Stimulated activated CD4-positive, alpha-beta T cell treated with anti-CD3 and anti-CD28 coated beads, Interleukin-4, amount 100 ng/mL, for 1 hour (primary cell): ENCODE results near the gene R3HCC1L.
"Not testable (repeated sequence)": the region's sequence is repeated elsewhere in the genome, so short reads cannot be mapped to it uniquely, and the experiment has no call there.

ENCODE experiments used
- DNase-seq: peaks from one replicate; pipeline ENCODE4 v3.0.0-alpha.2; 2020

Gene R3HCC1L

DNA sequence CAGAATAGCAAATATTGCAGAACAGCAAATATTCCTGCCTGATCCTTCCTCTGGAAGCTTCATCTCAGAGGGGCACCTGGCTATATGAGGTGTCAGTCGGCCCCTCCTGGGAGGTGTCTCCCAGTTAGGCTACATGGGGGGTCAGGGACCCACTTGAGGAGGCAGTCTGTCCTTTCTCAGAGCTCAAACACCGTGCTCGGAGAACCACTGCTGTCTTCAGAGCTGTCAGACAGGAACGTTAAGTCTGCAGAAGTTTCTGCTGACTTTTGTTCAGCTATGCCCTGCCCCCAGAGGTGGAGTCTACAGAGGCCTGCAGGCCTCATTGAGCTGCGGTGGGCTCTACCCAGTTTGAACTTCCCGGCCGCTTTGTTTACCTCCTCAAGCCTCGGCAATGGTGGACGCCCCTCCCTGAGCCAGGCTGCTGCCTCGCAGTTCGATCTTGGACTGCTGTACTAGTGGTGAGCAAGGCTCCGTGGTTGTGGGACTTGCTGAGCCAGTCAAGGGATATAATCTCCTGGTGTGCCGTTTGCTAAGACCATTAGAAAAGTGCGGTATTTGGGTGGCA lies 48.0 kb downstream of the R3HCC1L start:
- not testable (repeated sequence) for DNase-seq

DNA sequence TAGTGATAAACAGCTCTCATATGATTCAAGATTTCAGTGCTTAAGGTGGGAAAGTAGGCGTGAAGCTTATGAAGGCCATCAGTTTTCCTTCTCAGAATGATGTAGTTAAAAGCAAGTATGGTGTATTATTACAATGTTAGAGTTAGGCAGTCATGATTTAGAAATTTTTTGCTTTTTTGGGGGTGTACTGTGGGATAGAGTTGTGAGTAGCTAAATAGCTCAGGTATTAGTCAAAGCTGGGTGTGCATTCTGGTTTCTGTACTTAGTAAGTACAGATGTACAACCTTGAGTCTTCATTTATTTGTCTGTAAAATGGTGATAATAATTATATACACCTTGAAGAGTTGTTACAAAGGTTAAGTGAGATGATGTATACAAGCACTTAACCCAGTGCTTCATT lies 52.2 kb downstream of the R3HCC1L start:
- DNase-seq: no peak

DNA sequence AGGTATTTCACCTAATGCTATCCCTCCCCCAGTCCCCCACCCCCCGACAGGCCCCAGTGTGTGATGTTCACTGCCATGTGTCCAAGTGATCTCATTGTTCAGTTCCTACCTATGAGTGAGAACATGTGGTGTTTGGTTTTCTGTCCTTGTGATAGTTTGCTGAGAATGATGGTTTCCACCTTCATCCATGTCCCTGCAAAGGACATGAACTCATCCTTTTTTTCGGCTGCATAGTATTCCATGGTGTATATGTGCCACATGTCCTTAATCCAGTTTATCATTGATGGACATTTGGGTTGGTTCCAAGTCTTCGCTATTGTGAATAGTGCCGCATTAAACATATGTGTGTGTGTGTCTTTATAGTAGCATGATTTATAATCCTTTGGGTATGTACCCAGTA lies 56.3 kb downstream of the R3HCC1L start:
- DNase-seq: not testable (repeated sequence)

DNA sequence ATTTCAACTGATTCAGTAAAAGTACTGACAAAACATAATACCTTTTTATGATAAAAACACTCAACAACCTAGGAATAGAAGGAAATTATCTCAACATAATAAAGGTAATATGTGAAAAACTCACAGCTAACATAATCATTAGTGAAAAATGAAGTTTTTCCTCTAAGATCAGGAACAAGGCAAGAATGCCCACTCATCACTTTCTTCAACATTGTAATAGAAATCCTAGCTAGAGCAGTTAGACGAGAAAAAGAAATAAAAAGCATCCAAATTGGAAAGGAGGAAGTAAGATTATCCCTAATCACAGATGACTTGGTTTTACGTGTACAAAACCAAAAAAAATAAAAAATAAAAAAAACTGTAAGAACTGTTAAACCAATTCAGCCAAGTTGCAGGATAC lies 58.6 kb downstream of the R3HCC1L start:
- no peak for DNase-seq

DNA sequence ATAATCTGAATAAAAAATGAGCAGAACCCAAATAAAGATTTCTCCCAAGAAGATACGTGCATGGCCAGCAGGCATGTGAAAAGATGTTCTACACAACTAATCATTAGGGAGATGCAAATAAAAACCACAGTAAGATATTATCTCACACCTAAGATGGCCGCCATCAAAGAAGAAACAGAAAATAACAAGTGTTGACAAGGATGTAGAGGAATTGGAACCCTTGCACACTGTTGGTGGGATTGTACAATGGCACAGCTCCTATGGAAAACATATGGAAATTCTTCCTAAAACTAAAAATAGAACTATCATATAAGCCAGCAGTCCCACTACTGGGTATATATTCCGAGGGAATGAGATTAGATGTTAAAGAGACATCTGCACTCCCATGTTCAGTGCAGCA lies 60.2 kb downstream of the R3HCC1L start:
- no peak for DNase-seq

DNA sequence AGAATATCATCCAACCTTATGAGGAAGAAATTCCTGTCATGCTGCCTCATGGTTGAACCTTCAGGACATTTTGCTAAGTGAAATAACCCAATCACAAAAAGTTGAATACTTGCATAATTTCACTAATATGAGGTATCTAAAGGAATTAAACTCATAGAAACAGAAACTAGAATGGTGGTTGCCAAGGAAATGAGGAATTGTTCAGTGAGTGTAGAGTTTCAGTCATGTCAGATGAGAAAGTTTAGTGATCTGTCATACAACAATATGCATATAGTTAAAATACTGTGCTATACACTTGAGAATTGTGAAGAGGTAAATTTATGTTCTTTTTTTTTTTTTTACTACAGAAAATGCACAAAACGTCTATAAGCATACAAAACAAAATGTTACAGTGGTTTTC lies 60.7 kb downstream of the R3HCC1L start:
- DNase-seq: no peak

DNA sequence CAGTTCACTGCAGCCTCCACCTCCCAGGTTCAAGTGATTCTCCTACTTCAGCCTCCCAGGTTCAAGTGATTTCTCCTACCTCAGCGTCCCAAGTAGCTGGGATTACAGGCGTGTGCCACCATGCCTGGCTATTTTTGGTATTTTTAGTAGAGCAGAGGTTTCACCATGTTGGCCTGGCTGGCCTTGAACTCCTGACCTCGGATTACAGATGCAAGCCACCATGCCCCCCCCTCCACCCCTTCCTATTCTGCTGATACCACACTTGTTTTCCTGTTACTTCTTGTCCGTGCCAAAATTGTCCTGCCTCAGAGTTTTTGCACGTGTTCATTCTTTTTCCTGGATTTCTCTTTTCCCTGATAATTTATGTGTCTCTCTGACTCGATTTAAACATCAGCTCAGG lies 62.5 kb downstream of the R3HCC1L start:
- DNase-seq: no peak

DNA sequence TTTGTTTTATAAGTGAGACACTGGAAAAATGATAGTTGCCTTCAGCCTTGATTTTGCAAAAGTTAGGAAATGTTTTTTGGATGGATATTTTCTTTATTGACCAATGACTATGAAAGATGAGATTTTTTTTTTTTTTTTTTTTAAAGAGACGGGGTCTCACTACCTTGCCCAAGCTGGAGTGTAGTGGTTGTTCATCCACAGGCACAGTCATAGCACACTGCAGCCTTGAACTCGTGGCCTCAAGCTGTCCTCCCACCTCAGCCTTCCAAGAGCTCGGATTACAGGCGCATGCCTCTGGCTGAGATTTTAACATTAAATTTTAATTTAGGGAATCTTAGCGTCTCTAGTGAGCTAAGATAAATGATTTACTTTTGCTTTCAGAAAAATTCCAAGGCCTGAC lies 67.3 kb downstream of the R3HCC1L start:
- no peak for DNase-seq

DNA sequence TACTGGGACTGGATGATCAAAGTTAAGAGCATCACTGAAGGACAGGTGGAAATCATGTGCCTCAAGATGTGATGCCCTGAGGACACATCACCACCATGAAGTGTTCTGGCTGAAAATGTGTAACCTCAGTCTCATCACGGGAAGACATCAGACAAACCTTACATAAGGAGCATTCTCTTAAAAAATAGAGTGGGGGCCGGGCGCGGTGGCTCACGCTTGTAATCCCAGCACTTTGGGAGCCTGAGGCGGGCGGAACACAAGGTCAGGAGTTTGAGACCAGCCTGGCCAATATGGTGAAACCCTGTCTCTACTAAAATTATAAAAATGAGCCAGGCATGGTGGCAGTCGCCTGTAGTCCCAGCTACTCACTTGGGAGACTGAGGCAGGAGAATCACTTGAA lies 67.9 kb downstream of the R3HCC1L start:
- no peak for DNase-seq

DNA sequence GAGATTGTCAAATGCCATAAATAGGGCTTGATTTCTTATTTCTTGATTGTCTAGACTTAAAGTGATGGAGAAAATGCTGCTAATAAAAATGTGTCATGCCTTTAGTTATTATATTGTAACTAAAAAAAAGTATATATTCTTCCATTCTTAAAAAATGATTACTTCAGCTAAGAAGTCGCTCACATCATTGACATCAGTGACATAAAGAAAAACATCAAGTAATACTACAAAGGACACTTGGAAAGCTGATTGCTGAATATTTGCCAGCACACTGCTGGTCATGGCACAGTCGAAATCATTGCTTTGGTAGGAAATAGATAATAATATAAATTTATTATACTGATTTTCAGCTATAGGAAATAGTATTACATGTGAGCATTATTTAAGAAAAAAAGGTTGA lies 70.9 kb downstream of the R3HCC1L start:
- DNase-seq: no peak

DNA sequence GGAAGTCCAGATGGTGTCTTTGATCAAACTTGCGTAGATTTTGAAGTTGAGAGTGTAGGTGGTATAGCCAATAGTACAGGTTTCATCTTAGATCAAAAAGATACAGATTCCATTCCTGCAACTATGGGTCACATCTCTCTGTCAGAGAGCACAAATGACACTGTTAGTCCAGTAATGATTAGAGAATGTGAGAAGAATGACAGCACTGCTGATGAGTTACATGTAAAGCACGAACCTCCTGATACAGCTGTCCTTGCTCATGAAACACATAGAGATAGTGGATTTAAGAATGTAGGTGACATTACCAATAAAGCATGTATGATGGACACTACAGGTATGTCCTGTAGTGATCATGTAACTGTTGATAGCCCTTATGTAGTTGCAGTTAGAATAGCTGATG lies 74.5 kb downstream of the R3HCC1L start:
- DNase-seq: no peak

DNA sequence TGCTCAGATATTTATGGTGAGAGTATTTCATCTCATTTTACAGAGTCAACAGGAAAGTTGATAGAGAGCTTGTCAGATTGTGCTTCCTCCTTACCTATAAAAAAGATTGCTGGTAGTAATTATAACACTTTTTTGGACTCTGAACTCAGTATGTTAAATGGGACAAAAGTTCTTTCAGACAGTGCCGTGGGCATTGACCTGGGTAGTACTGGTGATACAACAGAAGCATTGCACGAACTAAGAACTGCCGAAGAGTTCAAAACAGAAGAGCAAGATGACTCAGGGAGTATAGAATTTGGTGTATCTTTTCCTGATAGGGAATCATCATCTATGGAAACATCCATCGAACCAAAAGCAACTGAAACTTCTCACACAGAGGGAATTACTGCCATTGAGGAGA lies 75.0 kb downstream of the R3HCC1L start:
- no peak for DNase-seq

DNA sequence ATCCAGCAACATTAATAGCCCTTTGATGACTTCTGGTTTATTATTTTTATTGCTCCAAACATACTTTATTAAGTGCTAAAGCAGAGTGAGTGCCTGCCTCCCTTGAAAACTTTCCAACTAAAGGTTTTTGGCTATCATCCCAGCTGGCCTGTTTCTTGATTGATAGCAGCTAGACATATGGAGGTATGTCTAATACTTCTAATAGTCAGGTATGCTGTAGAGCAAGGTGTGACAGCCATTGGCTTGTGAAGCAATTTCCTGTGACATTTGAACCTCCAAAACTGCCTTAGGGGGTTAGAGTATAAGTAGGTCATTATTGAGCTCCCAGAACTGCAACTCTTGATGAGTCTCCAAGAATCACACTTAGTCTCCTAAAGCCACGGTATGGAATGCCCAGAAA lies 77.7 kb downstream of the R3HCC1L start:
- no peak for DNase-seq

DNA sequence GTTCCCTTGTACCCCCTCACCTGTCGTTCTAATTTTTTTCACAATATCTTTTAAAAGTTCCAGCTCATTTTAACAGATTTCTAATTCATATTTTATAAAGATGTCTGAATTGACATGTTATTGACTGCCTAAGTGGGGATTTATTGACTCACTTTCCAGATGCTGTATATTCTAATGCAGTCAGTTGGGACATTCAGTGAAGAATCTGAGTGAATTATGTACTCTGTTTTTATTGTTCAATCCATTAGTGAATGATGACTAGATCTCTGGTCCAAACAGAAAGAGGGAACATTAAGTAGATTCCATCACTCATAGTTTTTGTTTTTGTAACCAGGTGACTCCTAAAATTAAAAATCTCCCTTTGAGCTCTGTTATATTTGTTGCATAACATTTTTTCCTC lies 79.3 kb downstream of the R3HCC1L start:
- DNase-seq: no peak

DNA sequence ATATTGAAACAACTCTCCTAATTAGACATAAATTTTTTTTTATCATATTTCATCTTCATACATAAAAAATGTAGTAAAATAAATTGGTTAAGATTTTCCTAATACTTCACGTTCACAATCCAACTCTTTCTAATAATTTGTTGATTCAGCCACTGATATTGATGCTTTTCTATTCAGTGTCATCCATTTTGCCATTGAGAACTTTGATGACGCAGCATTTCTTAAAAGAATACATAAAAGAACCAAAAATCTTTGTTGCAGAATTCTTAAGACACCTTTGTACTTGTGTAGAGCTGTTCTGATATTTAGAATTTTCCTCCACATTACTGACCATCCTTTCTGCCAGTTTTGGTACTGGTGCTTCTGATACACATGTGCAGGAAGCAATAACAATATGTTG lies 80.9 kb downstream of the R3HCC1L start:
- no peak for DNase-seq

DNA sequence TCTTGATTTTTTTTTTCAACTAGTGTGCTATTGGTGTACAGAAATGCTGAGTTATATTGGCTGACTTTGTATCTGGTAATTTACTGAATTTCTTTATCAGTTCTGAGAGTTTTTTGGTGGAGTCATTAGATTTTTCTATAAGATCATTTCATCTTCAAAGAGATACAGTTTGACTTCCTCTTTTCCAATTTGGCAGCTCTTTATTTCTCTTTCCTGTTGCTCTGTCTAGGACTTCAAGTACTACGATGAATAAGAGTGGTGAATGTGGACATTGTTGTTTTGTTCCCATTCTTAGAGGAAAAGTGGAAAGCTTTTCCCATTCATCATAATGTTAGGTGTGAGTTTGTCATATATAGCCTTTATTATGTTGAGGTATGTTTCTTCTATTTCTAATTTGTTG lies 83.3 kb downstream of the R3HCC1L start:
- DNase-seq: no peak

DNA sequence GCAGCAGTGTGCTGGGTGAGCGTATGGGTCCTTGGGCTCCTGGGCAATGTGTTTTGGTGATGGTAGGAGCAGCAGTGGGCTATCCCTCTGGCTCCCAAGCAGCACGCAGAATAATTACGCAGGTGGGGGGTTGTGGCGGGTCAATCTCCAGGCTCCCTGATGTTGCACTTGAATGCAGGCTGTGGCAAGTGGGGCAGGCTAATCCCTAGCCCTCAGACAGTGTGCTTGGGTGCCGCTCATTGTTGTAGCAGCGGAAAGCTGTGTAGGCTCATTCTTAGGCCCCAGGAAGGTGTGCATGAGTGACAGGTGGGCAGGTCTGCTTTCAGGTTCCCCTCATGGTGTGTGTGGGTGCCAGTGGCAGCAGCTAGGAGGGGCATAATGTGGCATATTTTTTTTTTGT lies 89.4 kb downstream of the R3HCC1L start:
- no peak for DNase-seq

DNA sequence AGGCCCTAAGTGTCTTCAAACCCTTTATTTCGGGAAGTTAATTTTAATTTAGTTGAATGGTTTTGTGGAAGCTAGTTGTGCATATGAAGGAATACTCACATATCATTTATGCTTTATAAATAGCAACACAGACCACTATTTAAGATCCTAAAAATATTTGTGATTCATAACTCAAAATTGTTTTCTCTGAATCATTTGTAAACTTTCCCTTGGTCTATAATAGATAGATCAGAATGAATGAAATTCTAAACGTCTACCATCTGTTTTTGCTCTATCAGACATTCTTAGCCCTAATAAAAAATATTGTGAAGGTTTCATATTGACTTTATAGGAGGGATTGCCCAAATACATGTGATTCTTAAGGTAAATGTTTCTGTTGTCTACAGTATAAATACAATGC lies 90.1 kb downstream of the R3HCC1L start:
- DNase-seq: no peak

DNA sequence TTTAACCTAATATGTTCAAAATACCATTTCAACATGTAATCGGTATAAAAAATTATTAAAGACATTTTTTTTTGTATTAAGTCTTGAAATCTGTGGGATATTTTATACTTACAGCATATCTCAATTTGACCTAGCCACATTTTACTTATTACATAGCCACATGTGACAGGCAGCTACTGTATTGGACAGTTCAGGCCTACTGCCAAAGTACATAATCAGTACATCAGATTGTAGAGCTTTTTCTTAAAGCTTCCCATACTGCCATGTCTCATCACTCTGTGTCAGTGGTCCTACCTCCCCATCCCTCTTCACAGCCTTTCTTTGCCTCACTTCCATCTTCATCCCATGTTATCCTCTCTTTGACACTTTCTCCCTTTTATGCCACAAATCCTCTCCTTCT lies 90.5 kb downstream of the R3HCC1L start:
- DNase-seq: no peak

DNA sequence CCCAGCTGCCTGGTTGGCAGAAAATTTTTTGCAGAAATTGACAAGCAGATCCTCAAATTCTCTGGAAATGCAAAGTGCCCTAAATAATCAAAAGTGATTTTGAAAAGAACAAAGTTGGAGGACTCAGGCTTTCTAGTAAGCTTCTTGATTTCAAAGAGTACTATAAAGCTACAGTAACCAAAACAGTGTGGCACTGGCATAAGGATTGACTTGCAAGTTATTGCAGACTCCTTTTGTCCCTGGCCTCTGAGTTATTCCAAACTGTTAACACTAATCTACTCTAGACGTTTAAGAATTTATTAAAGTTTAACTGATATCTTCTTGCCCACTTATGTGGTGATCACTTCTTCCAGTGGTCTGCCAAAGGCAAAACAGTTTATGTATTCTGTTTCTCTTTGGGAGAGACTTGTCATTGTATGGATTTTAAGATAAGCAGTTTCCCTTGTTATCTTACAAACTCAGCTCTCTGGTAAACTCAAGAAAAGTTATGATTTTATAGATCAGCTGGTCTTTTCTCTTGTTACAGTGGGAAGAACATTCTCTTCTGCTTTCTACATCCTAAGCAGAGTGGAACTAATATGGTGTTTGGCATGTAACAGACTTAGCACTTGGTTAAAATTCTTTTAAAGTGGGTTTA lies 92.2 kb downstream of the R3HCC1L start:
- no peak for DNase-seq

DNA sequence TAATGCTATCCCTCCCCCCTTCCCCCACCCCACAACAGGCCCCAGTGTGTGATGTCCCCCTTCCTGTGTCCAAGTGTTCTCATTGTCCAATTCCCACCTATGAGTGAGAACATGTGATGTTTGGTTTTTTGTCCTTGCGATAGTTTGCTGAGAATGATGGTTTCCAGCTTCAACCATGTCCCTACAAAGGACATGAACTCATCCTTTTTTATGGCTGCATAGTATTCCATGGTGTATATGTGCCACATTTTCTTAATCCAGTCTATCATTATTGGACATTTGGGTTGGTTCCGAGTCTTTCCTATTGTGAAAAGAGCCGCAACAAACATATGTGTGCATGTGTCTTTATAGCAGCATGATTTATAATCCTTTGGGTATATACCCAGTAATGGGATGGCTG lies 93.3 kb downstream of the R3HCC1L start:
- DNase-seq: not testable (repeated sequence)

DNA sequence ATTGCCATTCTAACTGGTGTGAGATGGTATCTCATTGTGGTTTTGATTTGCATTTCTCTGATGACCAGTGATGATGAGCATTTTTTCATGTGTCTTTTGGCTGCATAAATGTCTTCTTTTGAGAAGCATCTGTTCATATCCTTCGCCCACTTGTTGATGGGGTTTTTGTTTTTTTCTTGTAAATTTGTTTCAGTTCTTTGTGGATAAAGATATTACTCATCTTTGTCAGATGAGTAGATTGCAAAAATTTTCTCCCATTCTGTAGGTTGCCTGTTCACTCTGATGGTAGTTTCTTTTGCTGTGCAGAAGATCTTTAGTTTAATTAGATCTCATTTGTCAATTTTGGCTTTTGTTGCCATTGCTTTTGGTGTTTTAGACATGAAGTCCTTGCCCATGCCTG lies 93.8 kb downstream of the R3HCC1L start:
- not testable (repeated sequence) for DNase-seq

DNA sequence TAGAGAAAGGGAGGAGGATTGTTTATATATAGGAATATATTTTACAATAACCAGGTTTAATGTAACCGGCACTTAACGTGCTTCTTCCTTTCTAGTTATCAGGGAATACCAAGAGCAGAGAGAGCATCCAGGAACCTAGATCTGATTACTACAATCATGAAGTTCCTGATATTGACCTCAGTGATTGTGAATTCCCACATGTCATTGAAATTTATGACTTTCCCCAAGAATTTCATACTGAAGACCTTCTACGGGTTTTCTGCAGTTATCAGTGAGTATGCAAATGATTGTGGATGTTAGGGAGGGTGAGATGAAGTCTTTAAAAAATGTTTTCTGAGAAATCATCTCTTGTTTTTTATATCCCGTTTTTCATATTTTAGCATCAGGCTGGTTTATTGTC lies 97.0 kb downstream of the R3HCC1L start:
- DNase-seq: no peak

DNA sequence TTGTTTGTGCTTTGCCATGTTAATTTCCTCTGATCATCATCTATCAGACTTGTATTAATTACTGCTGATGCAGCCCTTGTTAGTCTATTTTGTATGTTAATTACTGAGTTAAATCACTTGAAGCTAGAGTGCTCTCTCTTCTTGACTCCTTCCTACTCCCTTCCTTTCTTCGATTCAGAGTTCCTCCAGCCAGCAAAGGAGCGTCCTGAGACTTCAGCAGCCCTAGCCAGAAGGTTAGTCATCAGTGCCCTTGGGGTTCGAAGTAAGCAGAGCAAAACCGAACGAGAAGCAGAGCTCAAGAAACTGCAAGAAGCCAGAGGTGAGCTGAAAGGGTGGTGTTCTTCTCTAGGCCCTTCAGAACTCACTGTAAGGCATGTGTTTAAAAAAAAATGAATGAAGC lies 101.4 kb downstream of the R3HCC1L start:
- no peak for DNase-seq

DNA sequence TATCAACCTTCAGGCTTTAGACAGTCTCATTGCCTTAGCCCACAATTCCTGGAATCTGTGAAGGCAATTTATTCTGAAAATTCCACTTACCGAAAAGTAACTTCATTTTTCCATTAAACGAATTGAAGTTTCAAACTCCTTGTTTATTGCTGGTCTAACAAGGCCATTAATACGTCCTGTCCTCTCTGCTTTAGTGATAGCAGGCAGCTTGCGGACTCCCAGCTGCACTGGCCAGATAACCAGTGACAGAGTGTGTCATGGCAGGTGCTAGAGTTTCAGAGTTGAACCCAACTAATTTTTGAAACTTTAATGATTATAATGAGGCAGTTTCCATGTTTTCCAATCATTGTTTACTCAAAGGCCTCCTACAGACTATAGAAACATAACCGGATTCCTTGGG lies 102.4 kb downstream of the R3HCC1L start:
- DNase-seq: no peak

DNA sequence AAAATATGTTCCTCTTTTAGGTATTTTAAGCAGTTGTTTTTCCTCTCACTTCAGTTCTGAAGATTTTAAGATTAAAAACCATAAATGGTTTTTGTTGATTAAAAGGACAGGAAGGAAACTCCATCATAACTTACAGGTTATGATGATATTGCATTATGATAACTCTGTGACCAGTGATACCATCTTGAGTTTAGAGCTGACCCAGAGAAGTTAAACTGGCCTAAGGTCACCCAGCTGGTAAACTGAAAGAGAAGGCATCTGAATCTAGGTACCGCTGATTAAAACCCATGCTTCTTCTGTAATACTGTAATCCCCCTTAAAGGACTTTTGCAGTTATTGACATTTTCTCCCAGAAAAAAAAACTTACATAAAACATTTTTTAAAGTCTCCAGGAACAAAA lies 103.9 kb downstream of the R3HCC1L start:
- no peak for DNase-seq
